Measurements from ENCODE around the gene ERLIN1. TPM values are rescaled to one million over a fixed set of nuclear protein-coding genes. Genes with fewer than 3 reads are reported as not detected.

The ERLIN1 gene
- total RNA-seq, 1 experiment from 2014 or later: 33.0 TPM

DNA sequence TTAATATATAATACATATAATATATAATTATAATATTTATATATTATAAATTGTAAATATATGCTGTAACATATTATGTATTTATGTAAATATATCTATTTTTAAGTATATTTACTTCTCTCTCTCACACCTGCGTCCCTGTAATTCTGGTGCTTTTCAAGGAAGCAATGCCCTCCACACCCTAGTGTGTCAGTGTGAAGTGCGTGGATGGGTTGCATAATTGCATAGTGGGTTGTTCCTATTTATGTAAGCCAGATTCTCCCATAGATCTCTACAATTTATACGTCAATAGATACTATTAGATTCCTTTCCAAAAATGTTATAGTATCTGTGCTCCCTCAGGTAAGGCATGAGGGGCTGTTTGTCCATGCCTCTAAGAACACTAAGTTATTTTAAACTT is 54.3 kb downstream of the ERLIN1 start:
- no peak overlapping the region for H3K23ac ChIP-seq (ENCODE audit: insufficient read length, low read depth, low read length)
- H3K4me1 ChIP-seq (ENCODE audit: insufficient read depth, low read length): no peaks in the 10 kb centered on the region
- H3K27ac ChIP-seq (ENCODE audit: insufficient read length, low read depth, low read length): no peak overlapping the region
- no peak overlapping the region for H3K14ac ChIP-seq (ENCODE audit: insufficient read depth, low read length)
- no peak overlapping the region for H3T11ph ChIP-seq (ENCODE audit: low read length)
- H3K4me3 Mint-ChIP-seq: no peak overlapping the region
- peaks cover 0 to 4% (median 2%) of the 10 kb centered on the region in 3 experiments; a peak in 3 of 7 replicates for H3K36me3 Mint-ChIP-seq (ENCODE audit: insufficient read depth in 1 of 3, low read depth in 3 of 3)
- no peak overlapping the region for H2BK120ac ChIP-seq (ENCODE audit: low read depth, low read length, poor library complexity, severe bottlenecking)
- no peak overlapping the region for H3K56ac ChIP-seq (ENCODE audit: insufficient read length, low read depth, low read length)
- H3K9me3 ChIP-seq (ENCODE audit: control insufficient read depth, low read depth, low read length): no peaks in the 10 kb centered on the region
- no peaks in the 10 kb centered on the region for H3K23me2 ChIP-seq (ENCODE audit: insufficient read length, low read depth, low read length, poor library complexity, severe bottlenecking)
- H3K4me2 ChIP-seq (ENCODE audit: insufficient read depth, insufficient read length, low read length): no peak overlapping the region
- no peak overlapping the region for H2BK20ac ChIP-seq (ENCODE audit: low read depth, low read length, poor library complexity, severe bottlenecking)
- no peaks in the 10 kb centered on the region for H3K79me1 ChIP-seq (ENCODE audit: insufficient read depth, low read depth, low read length, poor library complexity, severe bottlenecking)
- no peak overlapping the region for H2BK15ac ChIP-seq (ENCODE audit: low read depth, low read length)
- no peak overlapping the region for H2AK5ac ChIP-seq (ENCODE audit: insufficient read length, low read length)
- H3K27me3 ChIP-seq (ENCODE audit: insufficient read depth, low read length): no peaks in the 10 kb centered on the region
- H3K9me3 Mint-ChIP-seq: peaks cover 23 to 25% of the 10 kb centered on the region in 2 experiments
- no peak for DNase-seq
- no peak overlapping the region for H3K9ac ChIP-seq (ENCODE audit: extremely low read depth, insufficient read length, low read length)
- no peak overlapping the region for H2BK12ac ChIP-seq (ENCODE audit: insufficient read length, low read depth, low read length)
- no peak overlapping the region for H4K91ac ChIP-seq (ENCODE audit: insufficient read length, low read depth, low read length)
- no peak overlapping the region for H3K18ac ChIP-seq (ENCODE audit: insufficient read length, low read depth, low read length)
- no peak overlapping the region for H2AFZ ChIP-seq (ENCODE audit: low read length)
- H4K5ac ChIP-seq (ENCODE audit: insufficient read length, low read depth, low read length): no peak overlapping the region
- H3K27ac Mint-ChIP-seq: no peak overlapping the region
- no peak overlapping the region for H2BK5ac ChIP-seq (ENCODE audit: insufficient read length, low read length)
- peaks cover 4% of the 10 kb centered on the region; the same call in 1 of the 2 replicates for H3K27me3 Mint-ChIP-seq (ENCODE audit: low read depth)
- no CpG with 5 or more reads among the region's 3 CpGs for WGBS (ENCODE audit: extremely low coverage, insufficient read length, low lambda C conversion rate)
- TF ChIP-seq, protein P1, sequence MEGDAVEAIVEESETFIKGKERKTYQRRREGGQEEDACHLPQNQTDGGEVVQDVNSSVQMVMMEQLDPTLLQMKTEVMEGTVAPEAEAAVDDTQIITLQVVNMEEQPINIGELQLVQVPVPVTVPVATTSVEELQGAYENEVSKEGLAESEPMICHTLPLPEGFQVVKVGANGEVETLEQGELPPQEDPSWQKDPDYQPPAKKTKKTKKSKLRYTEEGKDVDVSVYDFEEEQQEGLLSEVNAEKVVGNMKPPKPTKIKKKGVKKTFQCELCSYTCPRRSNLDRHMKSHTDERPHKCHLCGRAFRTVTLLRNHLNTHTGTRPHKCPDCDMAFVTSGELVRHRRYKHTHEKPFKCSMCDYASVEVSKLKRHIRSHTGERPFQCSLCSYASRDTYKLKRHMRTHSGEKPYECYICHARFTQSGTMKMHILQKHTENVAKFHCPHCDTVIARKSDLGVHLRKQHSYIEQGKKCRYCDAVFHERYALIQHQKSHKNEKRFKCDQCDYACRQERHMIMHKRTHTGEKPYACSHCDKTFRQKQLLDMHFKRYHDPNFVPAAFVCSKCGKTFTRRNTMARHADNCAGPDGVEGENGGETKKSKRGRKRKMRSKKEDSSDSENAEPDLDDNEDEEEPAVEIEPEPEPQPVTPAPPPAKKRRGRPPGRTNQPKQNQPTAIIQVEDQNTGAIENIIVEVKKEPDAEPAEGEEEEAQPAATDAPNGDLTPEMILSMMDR (conservative IDR thresholded peaks at IDR 0.05): no peak
- no peaks in the 10 kb centered on the region for H3K79me2 ChIP-seq (ENCODE audit: insufficient read depth, low read length)
- H3K4ac ChIP-seq (ENCODE audit: low read depth, low read length): no peak overlapping the region
- H4K20me1 ChIP-seq (ENCODE audit: control insufficient read depth, insufficient read depth, insufficient read length): no peaks in the 10 kb centered on the region
- peaks cover 0 to 2% of the 10 kb centered on the region in 2 experiments; a peak in 1 of 4 replicates for H3K4me1 Mint-ChIP-seq
- no peak overlapping the region for H4K8ac ChIP-seq (replicated peaks; ENCODE audit: insufficient read length, low read depth, low read length)
